AG09319 (cell line): ENCODE results near the gene THSD4.

Experiments
- DNase-seq: peaks from one replicate; pipeline ENCODE4 v3.0.0-alpha.2; 2010; ENCODE audit warnings: low read depth; ENCODE audit errors: extremely low read depth
- TF ChIP-seq, protein P1 (sequence below): IDR thresholded peaks from 2 replicates; pipeline ENCODE4 v1.5.1; 2011; ENCODE audit warnings: low read depth, mild to moderate bottlenecking, inconsistent platforms, low read length, moderate library complexity

THSD4 gene

GRCh38 chr15:71180986-71181853 lies 65.9 kb downstream of the THSD4 start:
- no peak for DNase-seq
- TF ChIP-seq, protein P1, sequence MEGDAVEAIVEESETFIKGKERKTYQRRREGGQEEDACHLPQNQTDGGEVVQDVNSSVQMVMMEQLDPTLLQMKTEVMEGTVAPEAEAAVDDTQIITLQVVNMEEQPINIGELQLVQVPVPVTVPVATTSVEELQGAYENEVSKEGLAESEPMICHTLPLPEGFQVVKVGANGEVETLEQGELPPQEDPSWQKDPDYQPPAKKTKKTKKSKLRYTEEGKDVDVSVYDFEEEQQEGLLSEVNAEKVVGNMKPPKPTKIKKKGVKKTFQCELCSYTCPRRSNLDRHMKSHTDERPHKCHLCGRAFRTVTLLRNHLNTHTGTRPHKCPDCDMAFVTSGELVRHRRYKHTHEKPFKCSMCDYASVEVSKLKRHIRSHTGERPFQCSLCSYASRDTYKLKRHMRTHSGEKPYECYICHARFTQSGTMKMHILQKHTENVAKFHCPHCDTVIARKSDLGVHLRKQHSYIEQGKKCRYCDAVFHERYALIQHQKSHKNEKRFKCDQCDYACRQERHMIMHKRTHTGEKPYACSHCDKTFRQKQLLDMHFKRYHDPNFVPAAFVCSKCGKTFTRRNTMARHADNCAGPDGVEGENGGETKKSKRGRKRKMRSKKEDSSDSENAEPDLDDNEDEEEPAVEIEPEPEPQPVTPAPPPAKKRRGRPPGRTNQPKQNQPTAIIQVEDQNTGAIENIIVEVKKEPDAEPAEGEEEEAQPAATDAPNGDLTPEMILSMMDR = no peak

- no peak for DNase-seq
- TF ChIP-seq, protein P1 = no peak
These were observed 67.3 kb downstream of the THSD4 start for GRCh38 chr15:71182522-71182921.

GRCh38 chr15:71183063-71183462 lies 67.8 kb downstream of the THSD4 start:
- DNase-seq = no peak
- TF ChIP-seq, protein P1 = no peak

DNA sequence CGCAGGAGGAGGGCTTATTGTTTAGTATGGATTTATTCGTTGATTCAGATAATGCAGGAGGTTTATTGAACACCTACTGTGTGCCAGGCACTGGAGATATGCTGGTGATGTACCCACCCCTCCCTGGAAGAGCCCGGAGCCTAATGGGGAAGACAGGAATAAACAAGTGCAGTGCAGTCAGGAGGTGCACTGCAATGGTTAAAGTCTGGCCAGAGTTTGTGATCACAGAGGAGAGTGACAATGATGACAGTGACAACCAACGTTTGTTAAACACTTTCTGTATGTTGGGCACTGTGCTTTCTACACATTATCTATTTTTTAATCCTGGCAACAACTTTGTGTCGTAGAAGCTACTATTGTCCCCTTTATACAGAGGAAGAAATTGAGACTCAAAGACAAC lies 70.4 kb downstream of the THSD4 start:
- DNase-seq = no peak
- TF ChIP-seq, protein P1 = no peak

DNA sequence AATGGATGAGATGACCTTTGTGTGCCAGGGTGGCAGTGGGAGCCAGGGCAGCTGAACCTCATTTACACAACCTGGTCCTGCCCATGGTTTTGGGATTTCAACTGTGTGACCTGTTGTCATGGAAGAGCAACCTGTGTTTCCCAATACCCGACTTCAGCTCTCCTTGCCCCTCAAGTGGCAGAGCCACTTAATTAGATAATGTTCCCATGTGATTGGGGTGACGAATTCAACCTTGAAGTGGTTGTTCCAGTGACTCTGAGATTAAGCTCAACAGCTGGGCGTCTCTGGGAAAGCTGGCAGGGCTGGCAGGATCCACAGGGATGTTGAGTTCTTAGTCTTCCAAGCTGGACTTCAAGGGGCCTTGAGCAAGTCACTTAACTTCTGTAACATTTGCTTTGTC lies 71.0 kb downstream of the THSD4 start:
- TF ChIP-seq, protein P1 = no peak
- no peak for DNase-seq

GRCh38 chr15:71187078-71187477 lies 71.8 kb downstream of the THSD4 start:
- DNase-seq = no peak
- TF ChIP-seq, protein P1 = no peak

GRCh38 chr15:71187526-71187925 lies 72.3 kb downstream of the THSD4 start:
- no peak for DNase-seq
- TF ChIP-seq, protein P1 = no peak
